NCI-H2227 (cell line): ENCODE results near the gene ARL14EP.
A peak's percentile ranks its signal among the peaks of the same experiment; 100 is the strongest.

ENCODE experiments used
- DNase-seq: peaks from one replicate; lab custom pipeline; 2025; ENCODE audit not compliant: unreplicated experiment; lab: John Stamatoyannopoulos, UW

The ARL14EP gene

DNA sequence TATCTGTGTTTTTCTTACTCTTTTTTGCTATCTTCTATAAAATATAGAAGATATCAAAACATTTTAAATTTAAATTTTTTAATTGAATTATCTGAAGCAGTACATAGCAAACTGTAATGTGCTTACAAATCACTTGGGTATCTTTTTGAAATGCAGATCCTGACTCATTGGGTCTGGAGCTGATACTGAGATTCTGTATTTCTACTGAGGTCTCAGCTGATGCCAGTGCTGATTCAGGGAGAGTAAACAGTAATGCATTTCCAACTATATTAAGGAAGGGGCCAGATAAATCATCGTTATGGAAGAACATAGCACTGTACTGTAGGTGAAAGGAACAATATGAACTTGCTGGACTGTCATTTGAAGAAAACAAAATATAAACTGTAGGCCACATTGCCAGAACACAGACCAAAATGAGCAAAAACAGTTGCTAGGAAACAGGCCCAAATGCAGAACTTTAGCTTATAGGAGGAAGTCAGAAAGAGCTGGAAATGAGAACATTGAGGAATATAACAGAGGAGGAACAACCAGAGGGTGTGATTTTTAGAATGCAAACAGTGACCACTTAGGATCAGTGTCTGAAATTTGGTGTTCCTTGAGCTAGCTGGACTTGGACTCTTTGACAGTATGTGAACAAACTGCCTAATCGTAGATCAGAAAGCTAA, 3.3 kb downstream of the ARL14EP start:
- DNase-seq, result no peak

DNA sequence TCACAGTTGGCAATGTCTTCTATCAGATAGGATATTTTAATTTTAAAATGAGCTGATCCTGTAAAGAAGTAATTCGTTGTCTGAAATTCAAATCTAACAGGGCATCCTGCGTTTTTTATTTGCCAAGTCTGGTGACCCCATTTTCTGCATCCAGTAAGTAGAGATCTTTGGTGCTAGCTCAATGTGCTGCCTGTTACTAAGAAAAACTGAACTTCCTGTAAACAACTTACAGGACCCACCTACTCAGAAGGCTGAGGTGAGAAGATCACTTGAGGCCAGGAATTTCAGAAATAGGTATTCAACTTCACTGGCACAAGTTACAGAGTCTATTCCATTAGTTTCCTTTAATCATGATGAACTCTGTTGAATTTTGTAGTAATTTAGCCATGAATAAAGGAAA, 4.0 kb downstream of the ARL14EP start:
- no peak for DNase-seq

GRCh38 chr11:30328681-30329080, 5.8 kb downstream of the ARL14EP start:
- DNase-seq, result no peak

DNA sequence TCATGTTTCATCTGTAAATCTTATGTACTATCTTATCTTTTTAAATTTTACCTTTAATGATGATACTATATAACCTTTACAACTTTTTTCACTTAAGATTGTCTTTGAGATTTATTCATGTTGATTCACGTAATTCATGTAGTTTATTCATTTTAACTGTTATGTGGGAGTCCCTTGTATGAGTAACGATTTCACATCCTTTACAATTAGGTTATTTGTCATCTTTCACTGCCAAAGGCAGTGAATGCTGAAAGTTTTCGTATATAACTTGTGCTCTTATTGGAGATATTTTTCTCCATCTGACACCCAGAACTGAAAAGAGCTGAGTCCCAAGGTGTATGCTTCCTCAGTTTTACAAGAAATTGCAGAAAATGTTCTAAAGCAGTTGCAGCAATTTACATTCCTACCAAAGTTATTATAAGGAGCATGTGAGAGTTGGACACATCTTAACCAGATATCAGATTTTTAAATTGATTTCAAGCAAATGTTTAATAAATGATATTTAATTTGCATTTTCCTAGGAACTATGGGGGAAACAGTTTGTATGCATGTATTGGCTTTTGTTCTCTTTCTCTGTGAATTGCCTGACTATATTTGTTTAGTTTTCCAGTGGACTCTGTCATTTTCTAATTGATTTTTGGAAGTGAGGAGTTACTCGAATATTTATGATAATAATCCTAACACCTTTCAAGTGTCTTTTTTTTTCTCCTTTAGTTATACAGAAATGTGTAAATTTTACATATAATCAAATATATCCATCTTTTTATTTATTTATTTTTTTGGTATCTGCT, 6.4 kb downstream of the ARL14EP start:
- DNase-seq, result no peak

- no peak for DNase-seq
Observed at GRCh38 chr11:30333405-30333804, 10.5 kb downstream of the ARL14EP start.

- no peak for DNase-seq
Observed at GRCh38 chr11:30342736-30343166, 19.8 kb downstream of the ARL14EP start.

DNA sequence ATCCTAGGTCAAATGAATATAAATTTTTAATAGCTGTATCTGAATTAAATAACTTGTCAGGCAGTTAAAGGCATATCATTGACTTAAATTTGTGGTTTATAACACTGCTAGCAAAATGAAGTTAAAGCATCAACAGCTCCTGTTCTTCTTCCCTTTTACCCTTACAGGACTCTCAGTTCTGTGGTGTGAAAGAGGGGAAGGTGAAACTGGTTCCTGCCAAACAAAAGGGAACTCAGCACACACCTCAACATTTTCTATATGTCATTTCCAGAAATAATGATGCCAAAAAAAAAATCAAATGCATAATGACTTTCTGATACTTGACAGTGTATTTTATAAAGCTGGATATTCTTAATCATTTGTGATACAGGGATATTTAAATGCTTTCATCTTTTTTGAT, 21.2 kb downstream of the ARL14EP start:
- DNase-seq, result no peak

GRCh38 chr11:30345644-30346043, 22.7 kb downstream of the ARL14EP start:
- DNase-seq, result no peak

DNA sequence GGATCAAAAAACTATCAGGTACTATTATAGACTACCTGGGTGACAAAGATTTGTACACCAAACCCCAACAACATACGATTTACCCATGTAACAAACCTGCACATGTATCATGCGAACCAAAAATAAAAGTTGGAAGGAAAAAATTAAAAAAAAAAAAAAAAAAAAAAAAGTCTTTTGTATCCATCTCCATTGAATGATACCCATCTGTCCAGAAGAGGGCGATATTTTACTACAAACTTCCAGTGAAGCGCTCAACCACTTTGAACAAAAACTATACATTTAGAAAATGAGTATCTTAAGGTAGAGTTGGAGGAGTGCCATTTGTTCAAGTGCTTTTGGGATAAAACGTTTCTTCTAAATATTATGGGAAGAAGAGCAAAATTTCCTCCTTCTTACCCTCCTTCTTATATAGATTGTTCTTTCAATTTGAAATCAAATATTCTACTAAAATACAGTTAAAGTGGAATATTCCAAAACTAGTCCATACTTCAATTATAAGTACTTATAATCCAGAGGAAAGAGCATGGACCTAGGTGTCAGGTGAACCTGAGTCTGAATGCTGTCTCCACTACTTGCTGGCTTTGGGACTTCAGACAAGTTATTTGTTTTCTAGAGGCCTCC, 23.3 kb downstream of the ARL14EP start:
- DNase-seq, result peak; percentile 77

- no peak for DNase-seq
Observed at GRCh38 chr11:30348035-30348434, 25.1 kb downstream of the ARL14EP start.

GRCh38 chr11:30349885-30350284, 27.0 kb downstream of the ARL14EP start:
- DNase-seq, result no peak

DNA sequence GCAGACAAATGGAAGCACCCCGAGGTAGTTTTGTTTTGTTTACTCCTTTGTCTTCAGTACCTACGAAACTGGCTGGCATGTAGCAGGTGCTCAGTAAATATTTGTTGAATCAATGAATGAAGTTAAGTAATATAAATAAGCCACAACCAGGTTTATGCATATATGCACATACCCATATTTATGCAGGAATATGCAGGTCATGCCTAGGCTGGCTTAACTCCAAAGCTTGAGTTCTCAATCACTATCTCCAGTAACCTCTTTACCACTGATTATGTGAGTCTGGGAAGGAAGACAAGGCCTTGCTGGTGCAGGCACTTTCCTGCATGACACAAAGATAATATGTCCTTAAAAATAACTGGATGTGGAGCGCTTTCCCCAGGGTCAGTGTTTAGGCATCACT, 27.5 kb downstream of the ARL14EP start:
- no peak for DNase-seq

- no peak for DNase-seq
Observed at GRCh38 chr11:30351061-30351460, 28.2 kb downstream of the ARL14EP start.

- DNase-seq, result no peak
Observed at GRCh38 chr11:30356391-30356790, 33.5 kb downstream of the ARL14EP start.

DNA sequence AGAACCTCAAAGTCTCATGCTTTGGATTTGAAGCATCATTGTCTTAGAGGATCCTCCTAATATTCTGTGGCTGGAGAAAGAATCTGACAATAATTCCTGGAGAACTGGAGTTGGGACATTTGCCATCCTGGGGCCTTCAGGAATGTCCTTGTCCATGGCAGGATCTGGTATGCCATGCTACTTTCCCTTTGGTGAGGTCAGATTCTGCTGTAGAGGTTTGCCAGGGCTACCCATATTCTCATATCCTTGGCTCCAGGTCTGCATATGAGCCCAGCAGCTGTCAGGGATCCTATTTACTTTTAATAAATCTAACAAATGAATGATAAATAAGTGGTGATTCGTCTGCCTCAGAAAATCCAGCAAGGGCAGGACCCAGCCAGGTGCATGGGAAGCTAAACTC, 35.0 kb downstream of the ARL14EP start:
- DNase-seq, result no peak

DNA sequence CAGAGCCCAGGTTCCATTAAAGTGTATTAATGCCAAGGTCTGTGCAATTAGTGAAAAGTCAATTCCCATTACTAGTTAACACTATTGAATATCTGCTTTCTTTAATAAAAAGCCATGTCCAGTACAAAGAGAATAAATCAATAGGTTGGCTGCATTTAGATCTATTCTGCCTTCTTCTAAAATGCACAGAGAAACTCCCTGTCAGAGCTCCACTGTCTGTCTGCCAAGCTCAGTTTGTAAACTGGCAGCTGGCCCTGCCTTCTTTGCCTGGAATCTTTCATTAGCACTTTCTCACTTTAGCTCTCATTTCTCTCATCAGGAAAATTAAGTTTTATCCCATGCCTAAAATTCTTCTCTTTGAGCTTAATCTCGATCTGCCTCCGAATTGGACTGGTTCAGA, 35.6 kb downstream of the ARL14EP start:
- no peak for DNase-seq

DNA sequence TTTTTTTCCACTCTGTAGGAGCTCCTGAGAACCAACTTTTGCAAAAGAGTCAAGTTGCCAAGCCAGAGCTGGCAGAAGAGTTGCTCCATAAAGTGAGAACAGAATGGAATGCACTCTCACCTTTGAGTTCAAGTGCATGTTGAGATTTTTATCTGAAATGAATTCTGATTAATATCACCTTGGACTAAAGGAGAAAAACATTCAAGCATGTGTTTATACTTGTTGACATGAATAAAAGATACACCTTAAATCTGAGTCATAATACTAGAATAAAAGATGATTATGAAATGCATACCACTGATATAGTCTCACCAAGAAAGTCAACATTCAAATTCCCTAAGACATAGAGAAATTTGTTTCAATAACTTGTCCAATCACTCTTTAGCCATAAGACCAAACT, 37.8 kb downstream of the ARL14EP start:
- DNase-seq, result no peak

DNA sequence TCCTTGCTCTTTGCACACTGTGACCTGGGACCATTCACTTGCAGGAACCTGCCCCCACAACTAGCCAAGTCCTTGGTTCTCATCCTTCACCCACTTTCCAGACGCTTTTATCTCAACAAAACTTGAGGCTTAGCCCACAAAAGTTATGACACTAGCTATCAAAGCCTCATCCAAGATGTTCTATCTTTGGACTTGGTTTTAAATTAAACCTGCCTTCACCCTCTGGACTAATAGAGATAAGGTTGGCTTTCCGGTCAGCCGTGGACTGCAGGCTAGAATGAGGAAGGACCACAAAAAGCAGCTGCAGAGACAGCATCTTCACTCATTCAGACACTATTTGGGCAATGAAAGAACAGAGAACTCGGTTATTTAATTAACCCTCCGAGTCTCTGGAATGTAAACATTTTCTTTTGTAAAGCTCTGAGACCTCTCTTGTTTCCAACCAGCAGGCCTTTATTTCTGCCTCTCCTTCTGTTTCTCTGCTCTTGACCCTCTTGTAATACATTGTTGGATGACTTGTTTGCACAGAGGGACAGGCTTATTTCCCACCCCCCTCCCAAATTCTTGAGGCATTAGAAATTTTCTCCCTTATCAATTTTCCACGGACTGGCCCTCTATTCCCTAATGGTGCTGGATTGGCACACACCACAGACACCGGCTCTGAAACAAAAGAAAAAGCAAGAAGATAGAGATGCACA, 41.4 kb downstream of the ARL14EP start:
- DNase-seq, result no peak

DNA sequence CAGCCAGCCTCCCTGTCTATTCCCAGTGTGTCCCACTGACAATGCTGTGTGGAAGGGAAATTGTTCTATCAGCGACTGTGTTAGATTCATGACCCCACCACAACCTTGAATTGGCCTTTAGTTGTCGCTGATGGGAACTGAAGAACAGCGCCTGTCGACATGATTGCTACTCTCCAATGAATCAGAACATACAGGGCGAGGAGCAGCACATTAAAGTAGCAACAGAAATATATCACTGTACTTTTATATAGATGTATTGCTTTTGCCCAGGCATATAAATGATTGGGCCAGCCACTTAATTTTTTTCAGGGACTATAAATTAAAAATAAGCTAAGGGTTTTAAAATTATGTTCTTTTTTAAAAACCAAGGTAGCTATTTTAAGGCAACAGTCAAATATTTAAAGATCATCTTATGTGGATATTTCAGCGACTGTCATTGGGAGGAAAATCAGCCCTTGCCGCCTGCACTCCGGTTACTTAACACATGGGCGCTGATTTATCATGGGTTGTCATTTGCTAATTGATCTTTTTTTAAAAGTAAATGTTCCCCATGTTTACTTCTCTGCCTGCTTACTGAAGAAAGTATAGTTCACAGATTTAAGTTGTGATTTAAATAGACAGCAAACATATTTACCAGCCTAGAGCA, 42.1 kb downstream of the ARL14EP start:
- DNase-seq, result no peak

DNA sequence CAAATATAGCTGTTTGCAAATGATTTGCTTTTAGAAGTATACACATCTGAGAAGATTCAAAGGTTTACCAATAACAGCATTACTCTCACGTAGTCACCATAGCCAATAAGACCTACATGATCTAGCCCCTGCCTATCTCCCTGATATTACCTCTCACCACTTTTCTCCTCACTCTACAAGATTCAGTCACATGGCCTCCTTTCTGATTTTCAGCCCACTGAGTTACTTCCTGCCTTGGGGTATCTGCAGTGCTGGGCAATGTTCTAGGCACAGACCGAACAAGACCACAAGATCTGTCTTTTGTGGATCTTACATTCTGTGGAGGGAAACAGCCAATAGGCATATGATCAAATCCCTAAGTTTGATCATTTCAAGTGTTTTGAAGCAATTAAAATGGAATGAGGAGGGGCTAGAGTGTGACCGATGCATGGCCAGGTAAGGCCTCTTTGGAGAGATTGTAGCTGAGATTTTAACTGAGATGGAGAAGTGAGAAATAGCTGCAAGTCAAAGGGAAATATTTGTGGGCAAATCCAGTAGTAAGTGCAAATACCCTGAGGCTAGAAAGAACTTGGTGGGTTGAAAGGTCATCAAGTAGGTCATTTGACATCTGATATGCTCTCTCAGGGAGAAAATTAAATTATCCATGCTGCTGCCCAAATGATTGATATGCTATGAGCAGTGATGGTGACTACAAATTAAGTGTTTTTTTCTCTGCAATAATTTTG, 43.1 kb downstream of the ARL14EP start:
- DNase-seq, result no peak
